Stomach (tissue), 9 donors: ENCODE measurements around the gene DNAJC3. TPM values are rescaled to one million over a fixed set of nuclear protein-coding genes. Genes with fewer than 3 reads are reported as not detected.

Experiments
- DNase-seq, 2 donors: peaks; one replicate each; pipeline versions ENCODE4 v3.0.0 to v3.0.0-alpha.2; 2013 to 2019
- H3K27ac ChIP-seq, 5 donors: fragments of 200-600 bp in 4 of 5; sonication (generic) in 4 of 5; one replicate each; pipeline ENCODE4 v1.5.1; 2013 to 2019; ENCODE audit warnings: mild to moderate bottlenecking in 1 of 5, moderate library complexity in 1 of 5
- H3K27me3 ChIP-seq, 3 donors: fragments of 200-600 bp; sonication (generic); one replicate each; pipeline ENCODE4 v1.5.1; 2017 to 2019; ENCODE audit warnings: mixed run types in 1 of 3
- H3K36me3 ChIP-seq, 4 donors: fragments of 200-600 bp; sonication (generic); 1 replicate in 3 of 4; 2 replicates in 1 of 4; pipeline ENCODE4 v1.5.1; 2016 to 2019
- H3K4me1 ChIP-seq, 4 donors: fragments of 200-600 bp; sonication (generic); one replicate each; pipeline ENCODE4 v1.5.1; 2016 to 2019
- H3K4me3 ChIP-seq, 4 donors: fragments of 200-600 bp; sonication (generic) in 3 of 4; one replicate each; pipeline ENCODE4 v1.5.1; 2016 to 2019; ENCODE audit warnings: mild to moderate bottlenecking in 1 of 4
- H3K9me3 ChIP-seq, 4 donors: fragments of 200-600 bp; sonication (generic); one replicate each; pipeline ENCODE4 v1.5.1; 2016 to 2019
- CTCF ChIP-seq, 7 experiments: fragments of 450-650 bp in 4 of 7; fragments of 200-600 bp in 3 of 7; sonication (generic) in 3 of 7; IDR thresholded peaks; one replicate each; pipeline ENCODE4 v1.5.1; 2016 to 2019; ENCODE audit warnings: antibody characterized with exemption in 7 of 7, control low read depth in 2 of 7, mild to moderate bottlenecking in 1 of 7
- EP300 ChIP-seq: sonication (generic); formaldehyde crosslinking; IDR thresholded peaks from one replicate; pipeline ENCODE4 v1.6.1; 2017; ENCODE audit warnings: antibody characterized with exemption
- POLR2A ChIP-seq, 4 donors: fragments of 450-650 bp; IDR thresholded peaks; one replicate each; pipeline ENCODE4 v1.6.1; 2016; ENCODE audit warnings: antibody characterized with exemption in 4 of 4, control low read depth in 2 of 4, mild to moderate bottlenecking in 1 of 4, moderate library complexity in 1 of 4
- POLR2AphosphoS5 ChIP-seq, 3 donors: sonication (generic); formaldehyde crosslinking; IDR thresholded peaks; one replicate each; pipeline ENCODE4 v1.6.1; 2016; ENCODE audit warnings: antibody characterized with exemption in 3 of 3
- WGBS, 5 donors: extraction: QIAGEN DNeasy Blood & Tissue Kit in 3 of 5; methylation state at CpG; one replicate each; pipeline versions ENCODE4 v1.1.5 to v1.1.7; 2013 to 2018; 5-methylcytosine and 5-hydroxymethylcytosine counted together
- intact Hi-C: fragments of 100-400 bp; cut with DNase I; formaldehyde crosslinking; loops from one replicate; pipeline ENCODE4 v1.15.1; 2023; ENCODE audit warnings: low total_unique reads
- polyA plus RNA-seq, 3 donors: library from polyadenylated mRNA; stranded (reverse); fragments of 200-250 nt; gene quantifications; one replicate each; pipeline ENCODE4 v1.2.3, GENCODE V29; 2013
- total RNA-seq, 5 donors: library from RNA; depleted of rRNA; stranded (reverse); fragments of >200 nt; gene quantifications; one replicate each; pipeline versions ENCODE4 v1.1.0 to v1.2.3, GENCODE V29; 2014 to 2016
- donor health status: healthy with polysubstance abuse.
- donor health status: Bipolar disorder and iron deficiency.
- donor health status: healthy.

DNAJC3 gene
- total and polyA plus RNA-seq, 8 donors, result 6.3 to 102 (median 11.9) TPM

- Histone ChIP-seq H3K9me3 (no peaks in the 10 kb centered on the region), H3K27ac (peak within 1 kb of the TSS; percentile 23 to 84 (median 77)), H3K36me3 (no peaks in the 10 kb centered on the region), H3K4me1 (peaks cover 27 to 43% (median 34%) of the 10 kb centered on the region in 4 donors), H3K4me3 (peak within 1 kb of the TSS; percentile 57 to 81 (median 66)), H3K27me3 (peaks cover 0 to 55% (median 32%) of the 10 kb centered on the region in 3 donors)
- intact Hi-C loops, result no loop called here
- peak; percentile 41 to 93 for DNase-seq
- WGBS, 5 donors, result 2 to 19% (median 3%) methylated on average over 17 to 30 of the region's 30 CpGs
- TF ChIP-seq EP300, result no peak
- no peak for TF ChIP-seq POLR2A (IDR thresholded peaks at IDR 0.05)
- TF ChIP-seq POLR2AphosphoS5 (IDR thresholded peaks at IDR 0.05), result peak in 2 of 3 donors; percentile 45 to 56
- no peak for TF ChIP-seq CTCF (IDR thresholded peaks at IDR 0.05)
Observed at GRCh38 chr13:95644601-95645052, 32.3 kb upstream of the DNAJC3 start, which contains the start of gene DZIP1. TSS of gene DZIP1 (minus strand) at chr13:95644706. CDS start at chr13:95642029, 2,677 bp downstream.

GRCh38 chr13:95647321-95647720 is 29.6 kb upstream of the DNAJC3 start:
- H3K4me3 ChIP-seq, result no peak overlapping the region
- no peak for DNase-seq
- no peaks in the 10 kb centered on the region for H3K9me3 ChIP-seq
- peaks cover 0 to 38% (median 20%) of the 10 kb centered on the region in 3 donors for H3K27me3 ChIP-seq
- 82 to 91% (median 88%) methylated on average over 6 of the region's 6 CpGs for WGBS, 5 donors
- intact Hi-C loops, result no loop called here
- TF ChIP-seq POLR2A (IDR thresholded peaks at IDR 0.05), result no peak
- TF ChIP-seq CTCF (IDR thresholded peaks at IDR 0.05), result no peak
- no peak for TF ChIP-seq EP300
- TF ChIP-seq POLR2AphosphoS5 (IDR thresholded peaks at IDR 0.05), result no peak
- H3K4me1 ChIP-seq, result peaks cover 10 to 28% (median 22%) of the 10 kb centered on the region in 4 donors
- H3K27ac ChIP-seq, result no peak overlapping the region
- H3K36me3 ChIP-seq, result no peaks in the 10 kb centered on the region

- Histone ChIP-seq H3K4me1 (no peaks in the 10 kb centered on the region), H3K36me3 (no peaks in the 10 kb centered on the region), H3K27ac (no peak overlapping the region), H3K9me3 (no peaks in the 10 kb centered on the region), H3K4me3 (no peak overlapping the region), H3K27me3 (peaks cover 0 to 5% (median 0%) of the 10 kb centered on the region in 3 donors)
- TF ChIP-seq POLR2AphosphoS5 (IDR thresholded peaks at IDR 0.05), result no peak
- TF ChIP-seq CTCF (IDR thresholded peaks at IDR 0.05), result no peak
- no peak for TF ChIP-seq POLR2A (IDR thresholded peaks at IDR 0.05)
- TF ChIP-seq EP300, result no peak
- intact Hi-C loops, result no loop called here
- WGBS, 5 donors, result 85 to 90% (median 87%) methylated on average over 5 of the region's 5 CpGs
- no peak for DNase-seq
Observed at GRCh38 chr13:95650696-95651095, 26.2 kb upstream of the DNAJC3 start.

- no peak for TF ChIP-seq POLR2AphosphoS5 (IDR thresholded peaks at IDR 0.05)
- TF ChIP-seq POLR2A (IDR thresholded peaks at IDR 0.05), result no peak
- no peak for TF ChIP-seq EP300
- TF ChIP-seq CTCF (IDR thresholded peaks at IDR 0.05), result no peak
- Histone ChIP-seq H3K4me3 (no peak overlapping the region), H3K36me3 (no peaks in the 10 kb centered on the region), H3K9me3 (no peaks in the 10 kb centered on the region), H3K4me1 (no peaks in the 10 kb centered on the region), H3K27me3 (no peaks in the 10 kb centered on the region), H3K27ac (no peak overlapping the region)
- intact Hi-C loops, result no loop called here
- DNase-seq, result no peak
- WGBS, 5 donors, result 31 to 65% (median 33%) methylated on average over 1 of the region's 1 CpG
Observed at GRCh38 chr13:95652244-95652764, 24.6 kb upstream of the DNAJC3 start.
